Hepatocyte (in vitro differentiated cells): Measurements from ENCODE around the gene ESR1. TPM values are rescaled to one million over a fixed set of nuclear protein-coding genes. Genes with fewer than 3 reads are reported as not detected.

Source experiments
- DNase-seq: peaks from one replicate; pipeline ENCODE4 v3.0.0-alpha.2; 2016; ENCODE audit warnings: low spot score
- H2AFZ ChIP-seq: fragments of 200-600 bp; sonication (generic); 2 replicates; pipeline ENCODE4 v1.6.0; 2016; ENCODE audit warnings: antibody characterized with exemption, mild to moderate bottlenecking
- H3K27ac ChIP-seq: fragments of 200-600 bp; sonication (generic); 2 replicates; pipeline ENCODE4 v1.5.1; 2016; ENCODE audit warnings: mild to moderate bottlenecking
- H3K27me3 ChIP-seq: fragments of 200-600 bp; sonication (generic); 2 replicates; pipeline ENCODE4 v1.6.1; 2016
- H3K36me3 ChIP-seq: fragments of 200-600 bp; sonication (generic); replicated peaks from 2 replicates; pipeline ENCODE4 v1.5.1; 2016; ENCODE audit warnings: low read depth; ENCODE audit not compliant: insufficient read depth
- H3K4me1 ChIP-seq: fragments of 200-600 bp; sonication (generic); 2 replicates; pipeline ENCODE4 v1.5.1; 2016; ENCODE audit warnings: mild to moderate bottlenecking, moderate library complexity; ENCODE audit not compliant: insufficient read depth
- H3K4me2 ChIP-seq: fragments of 200-600 bp; sonication (generic); 2 replicates; pipeline ENCODE4 v1.6.0; 2016
- H3K4me3 ChIP-seq: fragments of 200-600 bp; sonication (generic); 2 replicates; pipeline ENCODE4 v1.5.1; 2016; ENCODE audit warnings: mild to moderate bottlenecking
- H3K79me2 ChIP-seq: fragments of 200-600 bp; sonication (generic); 2 replicates; pipeline ENCODE4 v1.6.0; 2017; ENCODE audit warnings: mild to moderate bottlenecking
- H3K9me2 ChIP-seq: fragments of 200-600 bp; sonication (generic); replicated peaks from 2 replicates; pipeline ENCODE4 v1.6.0; 2017; ENCODE audit warnings: mild to moderate bottlenecking; ENCODE audit not compliant: insufficient read depth
- H3K9me3 ChIP-seq: fragments of 200-600 bp; sonication (generic); 2 replicates; pipeline ENCODE4 v1.5.1; 2016; ENCODE audit warnings: low read depth, mild to moderate bottlenecking
- H4K20me1 ChIP-seq: fragments of 200-600 bp; sonication (generic); 2 replicates; pipeline ENCODE4 v1.6.0; 2016; ENCODE audit warnings: mild to moderate bottlenecking; ENCODE audit not compliant: insufficient read depth, poor library complexity, severe bottlenecking
- CTCF ChIP-seq: fragments of 200-600 bp; sonication (generic); IDR thresholded peaks from 2 replicates; pipeline ENCODE4 v1.5.1; 2016; ENCODE audit warnings: antibody characterized with exemption, mild to moderate bottlenecking; ENCODE audit not compliant: poor library complexity
- EZH2 ChIP-seq: fragments of 200-600 bp; sonication (generic); IDR thresholded peaks from 2 replicates; pipeline ENCODE4 v1.6.1; 2016; ENCODE audit warnings: antibody characterized with exemption, mild to moderate bottlenecking, borderline replicate concordance
- EZH2phosphoT487 ChIP-seq: fragments of 200-600 bp; sonication (generic); IDR thresholded peaks from one replicate; pipeline ENCODE4 v1.6.1; 2018; ENCODE audit warnings: antibody characterized with exemption, mild to moderate bottlenecking, low read depth, moderate library complexity; ENCODE audit not compliant: unreplicated experiment, severe bottlenecking
- WGBS: methylation state at CpG from one replicate; pipeline ENCODE4 v1.1.6; 2016; ENCODE audit warnings: low lambda C conversion rate; ENCODE audit errors: missing lambda C conversion rate; 5-methylcytosine and 5-hydroxymethylcytosine counted together
- polyA plus RNA-seq: library from polyadenylated mRNA; unstranded; fragments of >200 nt; fragmentation: Nextera tagmentation; extraction: Ambion mirVana; gene quantifications from 2 replicates; pipeline ENCODE4 v1.2.1, GENCODE V29; 2016
- total RNA-seq: library from RNA; depleted of rRNA; stranded (reverse); fragments of >200 nt; gene quantifications from 2 replicates; pipeline ENCODE4 v1.2.3, GENCODE V29; 2014

Gene ESR1
- total and polyA plus RNA-seq, 2 experiments from 2014 or later = 0.07 TPM; not detected in 1

GRCh38 chr6:152117156-152118133, 310.0 kb downstream of the ESR1 start:
- TF ChIP-seq EZH2 = no peak
- no peak for TF ChIP-seq CTCF
- no peak for TF ChIP-seq EZH2phosphoT487
- Histone ChIP-seq H2AFZ (no peak overlapping the region), H3K9me3 (no peaks in the 10 kb centered on the region), H3K79me2 (no peaks in the 10 kb centered on the region), H3K9me2 (no peaks in the 10 kb centered on the region), H3K4me2 (no peak overlapping the region), H4K20me1 (no peaks in the 10 kb centered on the region), H3K4me3 (no peak overlapping the region), H3K4me1 (no peaks in the 10 kb centered on the region), H3K27ac (no peak overlapping the region), H3K27me3 (no peaks in the 10 kb centered on the region), H3K36me3 (no peaks in the 10 kb centered on the region)
- DNase-seq = no peak
- 75% methylated on average over 9 of the region's 9 CpGs for WGBS

GRCh38 chr6:152118224-152118623, 310.7 kb downstream of the ESR1 start:
- H3K27me3 ChIP-seq = no peaks in the 10 kb centered on the region
- H2AFZ ChIP-seq = no peak overlapping the region
- no peak for DNase-seq
- no peak overlapping the region for H3K4me3 ChIP-seq
- H3K4me1 ChIP-seq = no peaks in the 10 kb centered on the region
- WGBS = 100% methylated on average over 3 of the region's 3 CpGs
- H3K4me2 ChIP-seq = no peak overlapping the region
- no peaks in the 10 kb centered on the region for H3K36me3 ChIP-seq
- H3K79me2 ChIP-seq = no peaks in the 10 kb centered on the region
- H3K9me2 ChIP-seq = no peaks in the 10 kb centered on the region
- H3K27ac ChIP-seq = no peak overlapping the region
- TF ChIP-seq EZH2phosphoT487 (no peak), CTCF (no peak), EZH2 (no peak)
- no peaks in the 10 kb centered on the region for H4K20me1 ChIP-seq
- H3K9me3 ChIP-seq = no peaks in the 10 kb centered on the region

- Histone ChIP-seq H3K27ac (no peak overlapping the region), H3K27me3 (no peaks in the 10 kb centered on the region), H3K4me2 (no peak overlapping the region), H3K9me2 (no peaks in the 10 kb centered on the region), H3K4me1 (no peaks in the 10 kb centered on the region), H3K9me3 (no peaks in the 10 kb centered on the region), H2AFZ (no peak overlapping the region), H4K20me1 (no peaks in the 10 kb centered on the region), H3K4me3 (no peak overlapping the region), H3K36me3 (no peaks in the 10 kb centered on the region), H3K79me2 (no peaks in the 10 kb centered on the region)
- WGBS = 92% methylated on average over 5 of the region's 5 CpGs
- TF ChIP-seq EZH2phosphoT487 (no peak), CTCF (no peak), EZH2 (no peak)
- no peak for DNase-seq
These were observed 311.2 kb downstream of the ESR1 start for GRCh38 chr6:152118678-152119077.
